Activated B cell treated with CpG ODN at 0.5 μM for 24 hours (primary cell): Measurements from ENCODE around the gene KIAA1217. TPM values are rescaled to one million over a fixed set of nuclear protein-coding genes. Genes with fewer than 3 reads are reported as not detected.

ENCODE experiments used
- ATAC-seq: fragments of 200-7000 bp; cut with Tn5 transposase; one replicate; pipeline ENCODE4 v1.10.0; 2021; ENCODE audit warnings: low read depth, mild to moderate bottlenecking, moderate library complexity
- CTCF ChIA-PET: fragments of 350-600 bp; sonication (Branson Sonifier 250); formaldehyde crosslinking; loops from one replicate; lab custom pipeline; 2021; ENCODE audit warnings: antibody characterized with exemption; lab: Charles Lee
- POLR2A ChIA-PET: fragments of 350-600 bp; sonication (Branson Sonifier 250); formaldehyde crosslinking; loops from one replicate; lab custom pipeline; 2021; ENCODE audit warnings: antibody characterized with exemption; lab: Charles Lee
- DNase-seq: peaks from one replicate; pipeline ENCODE4 v3.0.0; 2022
- H3K27ac Mint-ChIP-seq: one replicate; pipeline ENCODE4 v1.8.0; 2020; ENCODE audit warnings: mixed read lengths
- H3K27me3 Mint-ChIP-seq: one replicate; pipeline ENCODE4 v1.8.0; 2021; ENCODE audit warnings: mixed read lengths
- H3K36me3 Mint-ChIP-seq: one replicate; pipeline ENCODE4 v1.8.0; 2021; ENCODE audit warnings: low read depth, mixed read lengths
- H3K4me1 Mint-ChIP-seq: one replicate; pipeline ENCODE4 v1.8.0; 2021; ENCODE audit warnings: mixed read lengths
- H3K4me3 Mint-ChIP-seq: one replicate; pipeline ENCODE4 v1.8.0; 2020; ENCODE audit warnings: mild to moderate bottlenecking, mixed read lengths
- H3K9me3 Mint-ChIP-seq: one replicate; pipeline ENCODE4 v1.8.0; 2020; ENCODE audit warnings: mixed read lengths
- intact Hi-C: fragments of 100-400 bp; cut with micrococcal nuclease; formaldehyde crosslinking; loops from one replicate; pipeline ENCODE4 v1.15.1; 2024
- total RNA-seq: library from RNA; stranded (reverse); gene quantifications from 2 replicates; pipeline ENCODE4 v1.2.3, GENCODE V29; 2022
- TF ChIP-seq, protein P1 (sequence below): fragments of 200-600 bp; IDR thresholded peaks from one replicate; pipeline ENCODE4 v1.8.0; 2022; ENCODE audit warnings: antibody characterized with exemption, mild to moderate bottlenecking

Gene KIAA1217
- total RNA-seq, 1 donor from 2014 or later, result 0.71 TPM

DNA sequence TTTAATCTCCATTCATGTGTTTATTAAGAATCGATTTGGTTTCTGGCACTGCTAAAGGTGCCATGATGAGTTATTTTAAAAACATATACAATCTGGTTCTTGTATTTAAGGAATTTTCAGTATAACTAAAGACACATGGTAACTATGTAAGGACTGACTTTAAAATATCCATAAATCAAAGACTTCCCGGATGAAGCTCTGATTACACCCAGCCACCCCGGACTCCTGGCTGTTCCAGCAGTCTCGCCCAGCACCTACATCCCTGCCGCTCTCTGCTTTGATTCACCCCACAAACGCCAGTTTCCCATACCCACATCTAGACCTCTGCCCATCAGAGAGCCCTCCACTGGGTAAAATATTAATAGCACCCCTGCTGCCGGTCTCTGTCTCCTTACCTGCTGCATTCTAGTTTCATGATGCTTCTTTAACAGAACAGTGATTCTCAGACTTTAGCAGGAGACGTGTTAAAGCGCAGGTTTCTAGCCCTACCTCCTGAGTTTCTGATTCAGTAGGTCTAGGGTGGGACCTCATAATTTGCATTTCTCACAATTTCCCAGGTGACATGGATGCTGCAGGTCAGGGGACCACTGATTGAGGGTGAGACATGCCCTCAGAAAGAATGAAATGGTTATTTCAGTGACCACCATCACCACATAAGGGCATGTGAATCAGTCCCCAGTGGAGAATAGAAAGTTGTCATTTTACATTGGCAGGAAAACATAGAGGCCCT is 185.7 kb downstream of the KIAA1217 start:
- no peak overlapping the region for H3K4me3 Mint-ChIP-seq
- no peaks in the 10 kb centered on the region for H3K4me1 Mint-ChIP-seq
- H3K36me3 Mint-ChIP-seq, result no peaks in the 10 kb centered on the region
- TF ChIP-seq, protein P1, sequence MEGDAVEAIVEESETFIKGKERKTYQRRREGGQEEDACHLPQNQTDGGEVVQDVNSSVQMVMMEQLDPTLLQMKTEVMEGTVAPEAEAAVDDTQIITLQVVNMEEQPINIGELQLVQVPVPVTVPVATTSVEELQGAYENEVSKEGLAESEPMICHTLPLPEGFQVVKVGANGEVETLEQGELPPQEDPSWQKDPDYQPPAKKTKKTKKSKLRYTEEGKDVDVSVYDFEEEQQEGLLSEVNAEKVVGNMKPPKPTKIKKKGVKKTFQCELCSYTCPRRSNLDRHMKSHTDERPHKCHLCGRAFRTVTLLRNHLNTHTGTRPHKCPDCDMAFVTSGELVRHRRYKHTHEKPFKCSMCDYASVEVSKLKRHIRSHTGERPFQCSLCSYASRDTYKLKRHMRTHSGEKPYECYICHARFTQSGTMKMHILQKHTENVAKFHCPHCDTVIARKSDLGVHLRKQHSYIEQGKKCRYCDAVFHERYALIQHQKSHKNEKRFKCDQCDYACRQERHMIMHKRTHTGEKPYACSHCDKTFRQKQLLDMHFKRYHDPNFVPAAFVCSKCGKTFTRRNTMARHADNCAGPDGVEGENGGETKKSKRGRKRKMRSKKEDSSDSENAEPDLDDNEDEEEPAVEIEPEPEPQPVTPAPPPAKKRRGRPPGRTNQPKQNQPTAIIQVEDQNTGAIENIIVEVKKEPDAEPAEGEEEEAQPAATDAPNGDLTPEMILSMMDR, result no peak
- intact Hi-C loops, result no loop called here
- H3K9me3 Mint-ChIP-seq, result no peaks in the 10 kb centered on the region
- ChIA-PET CTCF (no interaction called here), POLR2A (no interaction called here)
- H3K27ac Mint-ChIP-seq, result no peak overlapping the region
- no peaks in the 10 kb centered on the region for H3K27me3 Mint-ChIP-seq
- ATAC-seq, result no peak
- DNase-seq, result no peak

- Mint-ChIP-seq H3K9me3 (no peaks in the 10 kb centered on the region), H3K27ac (no peak overlapping the region), H3K4me3 (no peak overlapping the region), H3K4me1 (no peaks in the 10 kb centered on the region), H3K36me3 (no peaks in the 10 kb centered on the region), H3K27me3 (no peaks in the 10 kb centered on the region)
- ChIA-PET CTCF (no interaction called here), POLR2A (no interaction called here)
- intact Hi-C loops, result no loop called here
- TF ChIP-seq, protein P1, result no peak
- DNase-seq, result no peak
- no peak for ATAC-seq
Observed at GRCh38 chr10:24396396-24396795, 187.5 kb downstream of the KIAA1217 start.

- no peaks in the 10 kb centered on the region for H3K4me1 Mint-ChIP-seq
- ChIA-PET CTCF (no interaction called here), POLR2A (no interaction called here)
- no peak for ATAC-seq
- intact Hi-C loops, result no loop called here
- no peaks in the 10 kb centered on the region for H3K27me3 Mint-ChIP-seq
- TF ChIP-seq, protein P1, result no peak
- H3K27ac Mint-ChIP-seq, result no peak overlapping the region
- no peaks in the 10 kb centered on the region for H3K9me3 Mint-ChIP-seq
- no peak overlapping the region for H3K4me3 Mint-ChIP-seq
- no peaks in the 10 kb centered on the region for H3K36me3 Mint-ChIP-seq
- no peak for DNase-seq
Observed at GRCh38 chr10:24397662-24398061, 188.7 kb downstream of the KIAA1217 start.

GRCh38 chr10:24404567-24404966 is 195.6 kb downstream of the KIAA1217 start:
- ChIA-PET POLR2A (no interaction called here), CTCF (no interaction called here)
- Mint-ChIP-seq H3K27me3 (no peaks in the 10 kb centered on the region), H3K27ac (no peak overlapping the region), H3K36me3 (no peaks in the 10 kb centered on the region), H3K4me1 (no peaks in the 10 kb centered on the region), H3K4me3 (no peak overlapping the region), H3K9me3 (no peaks in the 10 kb centered on the region)
- intact Hi-C loops, result no loop called here
- DNase-seq (no peak), ATAC-seq (no peak)
- TF ChIP-seq, protein P1, result no peak

GRCh38 chr10:24405635-24406034 is 196.7 kb downstream of the KIAA1217 start:
- Mint-ChIP-seq H3K9me3 (no peaks in the 10 kb centered on the region), H3K27ac (no peak overlapping the region), H3K27me3 (no peaks in the 10 kb centered on the region), H3K4me1 (no peaks in the 10 kb centered on the region), H3K4me3 (no peak overlapping the region), H3K36me3 (no peaks in the 10 kb centered on the region)
- CTCF ChIA-PET, result no interaction called here
- intact Hi-C loops, result no loop called here
- ATAC-seq (no peak), DNase-seq (no peak)
- TF ChIP-seq, protein P1, result no peak
- POLR2A ChIA-PET, result no interaction called here
